T-helper 1 cell treated with Interleukin-12 subunit alpha and Interleukin-12 subunit beta and Interleukin-4 antibody, amounts not matched to agents 30 μg/mL and 1 μg/mL, for 36 hours (primary cell): ENCODE data around the gene PTPRK.

Experiments
- H3K27ac Mint-ChIP-seq: one replicate; pipeline ENCODE4 v1.8.0; 2021; ENCODE audit warnings: mild to moderate bottlenecking, mixed read lengths
- H3K27me3 Mint-ChIP-seq: one replicate; pipeline ENCODE4 v1.8.0; 2021; ENCODE audit warnings: low read depth, mixed read lengths
- H3K36me3 Mint-ChIP-seq: one replicate; pipeline ENCODE4 v1.8.0; 2021; ENCODE audit warnings: low read depth, mixed read lengths
- H3K4me1 Mint-ChIP-seq: one replicate; pipeline ENCODE4 v1.8.0; 2021; ENCODE audit warnings: low read depth, mixed read lengths
- H3K4me3 Mint-ChIP-seq: one replicate; pipeline ENCODE4 v1.8.0; 2021; ENCODE audit warnings: mild to moderate bottlenecking, moderate library complexity, mixed read lengths
- H3K9me3 Mint-ChIP-seq: one replicate; pipeline ENCODE4 v1.8.0; 2021; ENCODE audit warnings: mixed read lengths

PTPRK gene

DNA sequence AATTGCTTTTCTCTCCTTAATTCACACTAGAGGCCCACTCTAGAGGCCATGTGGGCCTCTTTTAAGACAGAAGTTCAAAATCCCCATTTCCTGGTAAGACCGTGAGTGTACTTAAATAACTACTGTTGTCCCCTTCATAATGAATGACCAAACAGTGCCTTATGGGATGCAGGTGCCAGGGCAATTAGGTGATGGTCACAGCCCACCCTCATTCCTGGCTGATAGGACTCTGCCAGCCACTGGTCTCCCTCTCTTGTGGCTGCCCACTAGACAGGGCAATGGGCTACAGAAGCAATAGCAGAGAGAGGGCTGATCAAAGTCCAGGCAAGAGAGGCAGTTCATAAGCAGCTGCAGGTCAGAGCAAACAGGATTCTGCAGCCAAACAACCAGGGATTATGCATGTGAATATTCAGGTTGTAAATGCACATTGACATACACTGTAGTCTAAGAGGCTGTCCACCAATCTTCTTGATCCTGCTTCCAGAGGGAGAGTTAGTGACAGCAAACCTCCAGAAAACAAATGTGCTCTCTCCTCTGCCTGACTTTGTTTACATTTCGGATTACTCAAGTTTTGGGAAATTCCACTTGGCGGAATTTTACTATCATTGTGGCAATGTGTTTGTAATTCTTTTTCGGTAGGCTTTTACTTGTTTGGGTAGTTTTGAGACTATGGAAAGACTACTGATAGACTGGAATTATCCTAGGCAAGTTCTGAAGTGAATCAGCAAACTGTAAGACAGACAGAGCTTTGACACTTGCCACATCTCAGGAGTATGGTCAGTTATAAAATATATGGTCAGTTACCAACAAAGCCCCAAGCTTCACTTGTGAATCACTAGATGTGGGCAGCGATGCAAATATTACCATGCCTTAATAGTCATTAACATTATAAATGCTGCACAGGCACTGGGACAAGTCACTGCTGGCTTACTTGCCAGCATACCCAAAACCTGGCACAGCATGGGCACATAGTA, 12.8 kb downstream of the PTPRK start:
- Mint-ChIP-seq H3K4me1 (no peaks in the 10 kb centered on the region), H3K27me3 (peaks cover 3% of the 10 kb centered on the region), H3K36me3 (no peaks in the 10 kb centered on the region)

GRCh38 chr6:128505603-128506002, 14.8 kb downstream of the PTPRK start:
- H3K27ac Mint-ChIP-seq = no peak overlapping the region
- H3K27me3 Mint-ChIP-seq = peaks cover 3% of the 10 kb centered on the region
- no peaks in the 10 kb centered on the region for H3K9me3 Mint-ChIP-seq
- H3K4me1 Mint-ChIP-seq = no peaks in the 10 kb centered on the region
- H3K4me3 Mint-ChIP-seq = no peak overlapping the region
- H3K36me3 Mint-ChIP-seq = no peaks in the 10 kb centered on the region

More for the DNA sequence above, 12.8 kb downstream of the PTPRK start:
- Mint-ChIP-seq H3K4me3 (no peak overlapping the region), H3K9me3 (no peaks in the 10 kb centered on the region), H3K27ac (no peak overlapping the region)

DNA sequence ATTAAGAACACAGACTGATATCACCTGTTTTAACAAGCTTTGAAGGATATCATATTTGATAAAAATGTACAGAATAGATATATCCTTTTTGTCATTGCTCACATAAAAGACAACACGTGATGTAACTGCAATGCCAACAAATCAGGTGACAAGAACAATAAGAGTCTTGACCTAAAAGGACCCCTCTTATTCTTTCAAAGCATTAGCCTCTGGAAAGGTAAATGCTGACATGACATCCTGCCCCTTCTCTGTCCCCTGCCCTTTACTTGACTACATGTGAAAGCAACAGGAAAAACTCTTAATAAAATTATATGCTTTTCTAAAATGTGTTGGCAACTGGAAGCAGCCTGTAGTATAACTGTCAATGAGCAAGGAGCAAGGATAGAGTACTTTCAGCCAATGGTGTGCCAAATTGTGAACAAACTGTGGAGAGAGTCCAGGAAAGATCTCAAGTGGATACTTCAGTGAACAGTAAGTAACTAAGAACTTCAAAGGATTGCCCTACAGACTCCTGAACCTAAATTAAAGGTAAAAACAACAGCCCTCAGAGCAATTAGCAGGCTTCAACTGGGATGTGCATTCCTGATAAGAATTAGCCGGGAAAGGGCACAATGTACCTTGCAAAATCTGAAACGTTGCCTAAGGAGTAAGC, 16.3 kb downstream of the PTPRK start:
- H3K27me3 Mint-ChIP-seq = no peaks in the 10 kb centered on the region
- H3K4me3 Mint-ChIP-seq = no peak overlapping the region
- no peaks in the 10 kb centered on the region for H3K36me3 Mint-ChIP-seq
- H3K4me1 Mint-ChIP-seq = no peaks in the 10 kb centered on the region
- H3K9me3 Mint-ChIP-seq = no peaks in the 10 kb centered on the region
- no peak overlapping the region for H3K27ac Mint-ChIP-seq

DNA sequence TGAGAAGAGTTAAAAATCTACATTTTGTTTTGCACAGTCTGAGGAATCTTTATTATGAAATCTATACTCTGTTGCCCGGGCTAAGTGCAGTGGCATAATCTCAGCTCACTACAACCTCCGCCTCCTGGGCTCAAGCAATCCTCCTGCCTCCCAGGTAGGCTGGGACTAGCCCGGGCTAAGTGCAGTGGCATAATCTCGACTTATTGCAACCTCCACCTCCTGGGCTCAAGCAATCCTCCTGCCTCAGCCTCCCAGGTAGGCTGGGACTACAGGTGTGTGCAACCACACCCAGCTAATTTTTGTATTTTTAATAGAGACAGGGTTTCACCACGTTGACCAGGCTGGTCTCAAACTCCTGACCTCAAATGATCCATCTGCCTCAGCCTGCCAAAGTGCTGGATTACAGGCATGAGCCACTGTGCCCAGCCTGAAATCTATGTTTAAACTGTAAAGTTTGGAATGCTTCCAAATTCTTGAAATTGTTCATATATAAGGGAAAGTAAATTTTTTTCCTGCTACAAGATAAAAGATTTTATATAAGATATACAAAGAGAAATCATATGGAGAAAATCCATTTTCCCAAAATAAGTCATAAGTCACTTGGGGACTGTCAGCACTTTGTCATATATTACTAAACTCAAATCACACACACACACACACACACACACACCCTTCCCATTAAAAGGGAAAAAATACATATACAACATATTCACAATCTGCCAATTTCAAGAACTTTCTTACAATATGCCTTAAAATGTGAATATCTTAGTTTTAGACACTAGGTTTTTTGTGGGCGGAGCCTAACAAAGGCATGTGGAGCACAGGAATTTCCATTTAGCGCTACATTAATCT, 19.4 kb downstream of the PTPRK start:
- Mint-ChIP-seq H3K9me3 (no peaks in the 10 kb centered on the region), H3K4me3 (no peak overlapping the region), H3K36me3 (no peaks in the 10 kb centered on the region), H3K27me3 (peaks cover under 1% of the 10 kb centered on the region), H3K4me1 (no peaks in the 10 kb centered on the region), H3K27ac (no peak overlapping the region)

- Mint-ChIP-seq H3K4me3 (no peak overlapping the region), H3K9me3 (no peaks in the 10 kb centered on the region)
Observed at GRCh38 chr6:128500014-128500413, 20.4 kb downstream of the PTPRK start.

DNA sequence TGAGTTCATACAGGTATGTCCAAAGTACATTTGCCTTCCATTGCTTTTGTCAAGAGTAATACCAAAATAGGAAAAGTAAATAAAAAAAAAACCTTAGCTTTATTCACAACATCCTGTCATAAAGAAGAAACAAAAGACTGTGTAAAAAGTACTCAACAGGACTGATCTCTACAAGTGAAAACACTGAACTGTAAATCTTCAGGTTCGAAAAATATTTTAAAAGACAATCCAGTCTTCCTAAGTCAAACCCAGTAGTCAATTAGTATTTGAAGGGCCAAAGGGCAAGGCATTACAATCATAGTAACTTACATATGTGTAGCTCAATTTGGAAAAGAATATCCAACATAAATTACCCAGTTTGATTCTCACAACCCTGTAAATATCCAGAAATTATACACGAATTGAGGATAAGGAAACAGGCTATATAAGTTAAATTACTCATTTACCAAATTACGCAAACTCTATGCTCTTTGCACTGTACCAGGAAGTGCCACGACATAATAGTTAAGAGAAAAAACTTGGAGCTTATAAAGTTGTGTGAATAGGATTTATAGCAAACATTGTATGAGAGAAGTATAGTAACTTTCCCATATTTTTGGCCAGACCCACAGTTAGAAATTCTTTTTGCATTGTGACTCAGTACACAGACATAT, 21.2 kb downstream of the PTPRK start:
- no peaks in the 10 kb centered on the region for H3K36me3 Mint-ChIP-seq
- H3K9me3 Mint-ChIP-seq = no peaks in the 10 kb centered on the region
- no peaks in the 10 kb centered on the region for H3K4me1 Mint-ChIP-seq
- no peak overlapping the region for H3K27ac Mint-ChIP-seq
- H3K4me3 Mint-ChIP-seq = no peak overlapping the region
- peaks cover 7% of the 10 kb centered on the region for H3K27me3 Mint-ChIP-seq

More at GRCh38 chr6:128500014-128500413, 20.4 kb downstream of the PTPRK start:
- H3K27me3 Mint-ChIP-seq = peaks cover 7% of the 10 kb centered on the region
- H3K36me3 Mint-ChIP-seq = no peaks in the 10 kb centered on the region
- H3K4me1 Mint-ChIP-seq = no peaks in the 10 kb centered on the region
- H3K27ac Mint-ChIP-seq = no peak overlapping the region

DNA sequence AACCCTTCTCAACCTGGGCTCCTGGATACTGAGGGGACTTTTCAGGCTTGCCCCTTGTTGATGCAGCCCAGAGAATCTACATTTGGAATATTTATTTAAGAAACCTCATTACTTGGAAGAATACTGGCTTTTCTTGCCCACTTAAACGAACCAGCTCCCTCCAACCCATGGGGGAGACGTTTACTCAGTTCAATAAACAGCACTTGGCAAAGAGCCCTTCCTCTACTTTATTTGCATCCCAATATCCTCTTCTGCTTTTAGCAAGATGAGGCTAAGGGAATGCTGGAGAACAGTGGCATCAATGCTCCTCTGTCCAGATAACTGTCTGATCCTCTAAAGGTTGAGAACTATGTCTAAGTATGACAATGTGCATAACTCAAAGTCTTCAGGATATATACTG, 22.2 kb downstream of the PTPRK start:
- no peaks in the 10 kb centered on the region for H3K36me3 Mint-ChIP-seq
- no peaks in the 10 kb centered on the region for H3K9me3 Mint-ChIP-seq
- no peak overlapping the region for H3K27ac Mint-ChIP-seq
- H3K27me3 Mint-ChIP-seq = peaks cover 7% of the 10 kb centered on the region
- no peaks in the 10 kb centered on the region for H3K4me1 Mint-ChIP-seq
- H3K4me3 Mint-ChIP-seq = no peak overlapping the region

DNA sequence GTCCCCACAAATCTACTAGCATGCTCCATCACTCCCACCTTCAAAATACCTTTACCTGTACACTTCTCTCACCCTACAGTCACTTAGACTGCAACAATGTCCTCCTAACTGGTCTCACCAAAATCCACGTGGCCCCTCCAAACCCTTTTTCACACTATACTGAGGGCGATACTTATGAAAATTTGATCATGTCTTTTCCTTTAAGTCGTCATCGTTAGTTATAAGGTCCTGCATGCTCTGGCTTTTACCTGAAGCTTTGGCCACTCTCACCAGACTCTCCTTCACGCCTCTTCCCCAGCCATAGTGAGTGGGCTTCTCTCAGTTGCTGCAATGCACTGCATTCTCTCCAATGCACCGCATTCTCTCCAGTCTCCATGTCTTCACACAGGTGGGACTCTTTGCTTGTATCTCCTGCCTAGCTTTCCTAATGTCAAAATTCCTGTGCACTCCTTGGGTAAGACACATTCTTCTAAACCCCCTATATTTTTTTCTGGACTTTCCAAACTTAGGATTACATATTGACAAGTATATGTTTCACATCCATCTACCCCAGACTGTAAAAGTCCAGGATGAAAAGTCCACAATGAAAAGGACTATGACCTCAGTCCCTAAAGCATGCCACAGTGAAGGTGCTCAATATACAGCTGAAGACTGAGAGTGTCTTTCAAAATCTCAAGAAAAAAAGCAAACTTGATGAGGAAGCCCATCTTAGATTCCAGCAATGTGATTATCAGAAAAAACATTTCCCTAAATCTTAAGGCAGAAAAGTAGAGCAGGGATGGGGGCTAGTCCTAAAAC, 24.7 kb downstream of the PTPRK start:
- Mint-ChIP-seq H3K27me3 (peaks cover 15% of the 10 kb centered on the region), H3K9me3 (no peaks in the 10 kb centered on the region), H3K27ac (no peak overlapping the region), H3K4me3 (no peak overlapping the region), H3K36me3 (no peaks in the 10 kb centered on the region), H3K4me1 (peaks cover 6% of the 10 kb centered on the region)

DNA sequence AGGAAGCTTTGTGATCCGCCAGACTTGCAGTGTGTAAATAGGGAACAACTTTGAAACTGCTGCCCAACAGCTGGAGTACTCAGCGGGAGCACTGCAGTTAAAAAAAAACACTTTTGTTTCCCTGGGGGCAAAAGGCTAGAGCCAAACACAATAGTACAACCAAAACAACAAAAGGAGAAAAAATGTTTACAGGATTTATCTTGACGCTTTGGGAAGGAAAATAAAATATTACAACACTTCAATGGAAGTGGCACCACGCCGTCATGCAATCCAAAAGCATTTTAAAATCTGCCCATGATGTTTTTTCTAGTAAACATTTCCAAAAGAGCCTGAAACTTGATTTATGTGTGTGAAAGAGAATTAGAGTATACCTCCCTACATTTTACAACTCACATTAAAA, 26.0 kb downstream of the PTPRK start:
- Mint-ChIP-seq H3K27ac (no peak overlapping the region), H3K36me3 (no peaks in the 10 kb centered on the region), H3K9me3 (no peaks in the 10 kb centered on the region), H3K4me3 (no peak overlapping the region), H3K4me1 (peaks cover 6% of the 10 kb centered on the region), H3K27me3 (peaks cover 15% of the 10 kb centered on the region)

- Mint-ChIP-seq H3K27ac (no peak overlapping the region), H3K36me3 (no peaks in the 10 kb centered on the region), H3K4me3 (no peak overlapping the region), H3K27me3 (peaks cover 15% of the 10 kb centered on the region), H3K4me1 (peaks cover 6% of the 10 kb centered on the region), H3K9me3 (no peaks in the 10 kb centered on the region)
Observed at GRCh38 chr6:128493877-128494276, 26.5 kb downstream of the PTPRK start.

DNA sequence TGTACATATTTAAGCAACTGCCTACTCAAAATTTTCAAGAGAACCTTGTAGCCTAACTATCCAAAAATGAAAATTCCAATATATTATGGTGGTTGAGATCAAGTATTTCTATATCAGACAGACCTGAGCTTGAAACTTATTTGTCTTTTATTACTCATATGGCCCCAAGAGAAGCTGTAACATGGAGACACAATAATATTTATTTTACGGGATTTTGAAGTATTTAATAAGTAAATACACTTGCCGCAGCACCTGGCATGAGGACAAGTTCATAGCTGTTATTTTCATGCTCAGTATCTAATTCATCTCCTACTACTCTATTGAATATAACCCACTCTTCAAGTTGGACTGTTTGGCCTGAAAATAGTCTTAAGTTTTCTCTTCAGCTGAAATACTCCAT, 28.0 kb downstream of the PTPRK start:
- Mint-ChIP-seq H3K27ac (no peak overlapping the region), H3K36me3 (no peaks in the 10 kb centered on the region), H3K27me3 (peaks cover 15% of the 10 kb centered on the region), H3K9me3 (no peaks in the 10 kb centered on the region), H3K4me3 (no peak overlapping the region), H3K4me1 (peaks cover 6% of the 10 kb centered on the region)

GRCh38 chr6:128491610-128492206, 28.7 kb downstream of the PTPRK start:
- Mint-ChIP-seq H3K4me1 (peaks cover 6% of the 10 kb centered on the region), H3K27me3 (peaks cover 15% of the 10 kb centered on the region), H3K9me3 (no peaks in the 10 kb centered on the region), H3K27ac (no peak overlapping the region), H3K4me3 (peak overlapping the region; percentile 8), H3K36me3 (no peaks in the 10 kb centered on the region)

DNA sequence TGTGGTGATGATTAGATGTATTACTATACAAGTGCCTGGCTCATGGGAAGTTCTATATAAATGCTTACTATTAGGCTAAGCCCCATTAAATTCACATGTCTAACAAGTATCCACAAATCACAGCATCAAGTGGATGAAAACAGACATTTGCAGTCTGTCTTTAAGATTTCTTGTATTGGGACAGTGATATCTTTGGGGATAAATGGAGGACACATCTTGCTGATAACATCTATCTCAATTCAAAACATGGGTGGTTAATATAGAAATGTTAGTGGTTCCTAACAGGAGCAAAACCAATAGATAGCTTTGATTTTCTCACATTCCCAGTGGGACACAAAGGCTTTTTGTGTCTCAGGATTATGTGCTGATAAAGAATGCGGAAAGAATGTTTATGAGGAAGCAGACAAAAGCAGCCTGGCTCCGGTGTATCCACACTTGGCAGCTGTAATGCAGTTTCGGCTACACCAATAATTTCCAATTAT, 29.3 kb downstream of the PTPRK start:
- no peak overlapping the region for H3K4me3 Mint-ChIP-seq
- H3K27me3 Mint-ChIP-seq = peaks cover 15% of the 10 kb centered on the region
- H3K36me3 Mint-ChIP-seq = no peaks in the 10 kb centered on the region
- no peaks in the 10 kb centered on the region for H3K9me3 Mint-ChIP-seq
- peaks cover 6% of the 10 kb centered on the region for H3K4me1 Mint-ChIP-seq
- H3K27ac Mint-ChIP-seq = no peak overlapping the region
